ENCODE data around the gene KDM1B.

KDM1B gene

GRCh38 chr6:18136260-18136659 is 19.0 kb upstream of the KDM1B start:
- peaks cover 6 to 41% of the 10 kb centered on the region in 2 experiments; a peak in 2 of 3 replicates for H3K36me3 ChIP-seq (ENCODE audit: control insufficient read depth in 2 of 2, insufficient read depth in 1 of 2, low read length in 2 of 2)
- no peaks in the 10 kb centered on the region for H3K9me3 ChIP-seq (ENCODE audit: control insufficient read depth, insufficient read depth, low read depth, low read length)
- ChIA-PET POLR2A (no interaction called here), CTCF (interaction anchor here (0.6 to 0.7 kb wide), 2 partner anchors 552 to 1409 kb away, joined by 3 to 4 read pairs; no protein-coding TSS in a partner anchor)
- H3K4me3 ChIP-seq (ENCODE audit: low read depth, low read length): no peak overlapping the region
- H3K27ac ChIP-seq (ENCODE audit: extremely low read depth, low read depth, low read length): no peak overlapping the region
- no peak for TF ChIP-seq ZNF280C (tag by site-specific recombination; IDR thresholded peaks at IDR 0.05)
- TF ChIP-seq ELK4 (IDR thresholded peaks at IDR 0.05; ENCODE audit: borderline replicate concordance, low read depth, low read length): no peak
- no peak for TF ChIP-seq ZNF112 (tag by site-specific recombination; IDR thresholded peaks at IDR 0.05)
- TF ChIP-seq ZNF548 (tag by site-specific recombination; IDR thresholded peaks at IDR 0.05): no peak
- TF ChIP-seq ZNF660 (tag by site-specific recombination; IDR thresholded peaks at IDR 0.05): no peak
- no peak for TF ChIP-seq PRDM10 (tag by site-specific recombination; IDR thresholded peaks at IDR 0.05)
- TF ChIP-seq ZNF544 (tag by site-specific recombination; IDR thresholded peaks at IDR 0.05): no peak
- TF ChIP-seq ZNF529 (tag by site-specific recombination; IDR thresholded peaks at IDR 0.05; ENCODE audit: insufficient replicate concordance): no peak
- no peak for TF ChIP-seq ZBTB1 (tag by site-specific recombination; IDR thresholded peaks at IDR 0.05)
- TF ChIP-seq ZNF416 (tag by site-specific recombination; IDR thresholded peaks at IDR 0.05): no peak
- no peak for TF ChIP-seq ZBTB10 (tag by site-specific recombination; IDR thresholded peaks at IDR 0.05)
- TF ChIP-seq ZNF202 (tag by site-specific recombination; IDR thresholded peaks at IDR 0.05; ENCODE audit: borderline replicate concordance): no peak
- no peak for TF ChIP-seq EGR2 (tag by site-specific recombination; IDR thresholded peaks at IDR 0.05; ENCODE audit: low read depth)
- no peaks in the 10 kb centered on the region for H3K4me1 ChIP-seq (ENCODE audit: control insufficient read depth, insufficient read depth, low read length)

GRCh38 chr6:18138906-18139305 is 16.3 kb upstream of the KDM1B start:
- H3K36me3 ChIP-seq (ENCODE audit: control insufficient read depth in 2 of 2, insufficient read depth in 1 of 2, low read length in 2 of 2): peaks cover 0 to 50% of the 10 kb centered on the region in 2 experiments; a peak in 2 of 3 replicates
- POLR2A ChIA-PET: interaction anchor here (0.6 kb wide), 1 partner anchor 238 kb away, joined by 3 read pairs; no protein-coding TSS in a partner anchor
- no peaks in the 10 kb centered on the region for H3K9me3 ChIP-seq (ENCODE audit: control insufficient read depth, insufficient read depth, low read depth, low read length)
- CTCF ChIA-PET: interaction anchor here (0.6 to 1.2 kb wide), 2 partner anchors 15 to 28 kb away, joined by 4 to 11 read pairs; no protein-coding TSS in a partner anchor
- H3K4me1 ChIP-seq (ENCODE audit: control insufficient read depth, insufficient read depth, low read length): no peaks in the 10 kb centered on the region
- H3K27ac ChIP-seq (ENCODE audit: extremely low read depth, low read depth, low read length): no peak overlapping the region
- TF ChIP-seq ZNF529 (tag by site-specific recombination; IDR thresholded peaks at IDR 0.05; ENCODE audit: insufficient replicate concordance) (no peak), REPIN1 (tag by site-specific recombination; IDR thresholded peaks at IDR 0.05; ENCODE audit: low read depth) (no peak), ZNF776 (tag by site-specific recombination; IDR thresholded peaks at IDR 0.05; ENCODE audit: borderline replicate concordance) (no peak), IKZF3 (tag by site-specific recombination; IDR thresholded peaks at IDR 0.05) (no peak), MZF1 (tag by site-specific recombination; IDR thresholded peaks at IDR 0.05; ENCODE audit: borderline replicate concordance) (no peak)
- no peak overlapping the region for H3K4me3 ChIP-seq (ENCODE audit: low read depth, low read length)
